NT2/D1 (cell line): ENCODE data around the gene CPXM2.

Experiments
- SUZ12 ChIP-seq: IDR thresholded peaks from 2 replicates; pipeline ENCODE4 v1.6.1; 2011; ENCODE audit not compliant: insufficient read length, insufficient read depth; ENCODE audit errors: extremely low read depth
- YY1 ChIP-seq: IDR thresholded peaks from 2 replicates; pipeline ENCODE4 v1.6.1; 2011; ENCODE audit not compliant: insufficient read length, insufficient read depth
- ZNF274 ChIP-seq: IDR thresholded peaks from 2 replicates; pipeline ENCODE4 v1.6.1; 2011; ENCODE audit warnings: mild to moderate bottlenecking, low read depth, low read length

- TF ChIP-seq ZNF274 (no peak), YY1 (no peak), SUZ12 (no peak)
Measured at GRCh38 chr10:123772645-123773508, 118.7 kb downstream of the CPXM2 start.
